Keratinocyte (primary cell): ENCODE measurements around the gene TTC28.

Experiments
- CTCF ChIP-seq, 3 experiments: IDR thresholded peaks in 1 of 3; conservative IDR thresholded peaks in 1 of 3; optimal IDR thresholded peaks in 1 of 3; 2 replicates in 2 of 3; 3 replicates in 1 of 3; pipeline versions ENCODE3 to v1.5.1; 2011; ENCODE audit warnings: low read length in 3 of 3, mild to moderate bottlenecking in 3 of 3, moderate library complexity in 2 of 3, control low read depth in 1 of 3, inconsistent platforms in 1 of 3; ENCODE audit not compliant: insufficient read depth in 2 of 3; ENCODE audit errors: extremely low read depth in 1 of 3
- EZH2 ChIP-seq: IDR thresholded peaks from one replicate; pipeline ENCODE4 v1.6.1; 2012; ENCODE audit warnings: inconsistent platforms, mild to moderate bottlenecking, low read length, moderate library complexity

DNA sequence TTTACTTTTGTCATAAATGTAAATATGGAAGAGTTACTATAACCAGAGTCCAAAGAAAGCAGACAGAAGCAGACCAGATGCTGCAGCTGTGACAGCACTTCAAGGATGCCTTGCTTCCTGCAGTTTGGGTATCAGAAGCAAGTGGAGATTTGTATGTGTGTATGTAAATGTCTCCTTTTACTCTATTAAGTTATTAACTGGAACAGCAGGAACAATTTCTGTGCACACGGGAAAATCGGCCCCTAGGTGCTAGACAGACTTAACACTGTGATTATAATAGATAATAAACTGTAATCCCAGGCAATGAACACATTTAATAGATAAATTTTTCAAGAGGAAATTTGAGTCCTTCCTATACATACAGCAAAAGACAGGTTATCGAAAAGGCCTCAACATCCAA is 582.0 kb downstream of the TTC28 start:
- TF ChIP-seq CTCF (optimal IDR thresholded peaks at IDR 0.05 in 1 of 3, IDR thresholded peaks at IDR 0.05 in 1 of 3, conservative IDR thresholded peaks at IDR 0.05 in 1 of 3; ENCODE audit: extremely low read depth in 1 of 3, insufficient read depth in 2 of 3, low read length in 3 of 3) = no peak
- TF ChIP-seq EZH2 = no peak
